Activated effector memory CD4-positive, alpha-beta T cell treated with Interleukin-2 at 50 U/mL for 16 hours (primary cell): ENCODE data around the gene LRP2.
"Not testable (repeated sequence)": the region's sequence is repeated elsewhere in the genome, so short reads cannot be mapped to it uniquely, and the experiment has no call there.

ENCODE experiments used
- DNase-seq: peaks from one replicate; pipeline ENCODE4 v3.0.0-alpha.2; 2020

Gene LRP2

GRCh38 chr2:169362118-169362893 is at the start of gene LRP2:
TSS of gene LRP2 (minus strand) at chr2:169362534. CDS start at chr2:169362399, 135 bp downstream.
- DNase-seq = no peak

- no peak for DNase-seq
Measured at GRCh38 chr2:169406891-169407290, 44.6 kb upstream of the LRP2 start.

- not testable (repeated sequence) for DNase-seq
Measured at GRCh38 chr2:169399491-169399890, 37.2 kb upstream of the LRP2 start.

- no peak for DNase-seq
Measured at GRCh38 chr2:169397697-169398096, 35.4 kb upstream of the LRP2 start.

- DNase-seq = no peak
Measured at GRCh38 chr2:169395821-169396374, 33.6 kb upstream of the LRP2 start.

GRCh38 chr2:169393068-169393590 is 30.8 kb upstream of the LRP2 start:
- no peak for DNase-seq

- DNase-seq = no peak
Measured at GRCh38 chr2:169391236-169391635, 28.9 kb upstream of the LRP2 start.

GRCh38 chr2:169388161-169388560 is 25.8 kb upstream of the LRP2 start:
- DNase-seq = no peak

GRCh38 chr2:169386722-169387121 is 24.4 kb upstream of the LRP2 start:
- no peak for DNase-seq

- DNase-seq = no peak
Measured at GRCh38 chr2:169384816-169385215, 22.5 kb upstream of the LRP2 start.

- no peak for DNase-seq
Measured at GRCh38 chr2:169372561-169372960, 10.2 kb upstream of the LRP2 start.

GRCh38 chr2:169366066-169366465 is 3.7 kb upstream of the LRP2 start:
- DNase-seq = no peak

GRCh38 chr2:169365029-169365480 is 2.7 kb upstream of the LRP2 start:
- no peak for DNase-seq

- peak; percentile 21 for DNase-seq
Measured at GRCh38 chr2:169363560-169364150, 1.3 kb upstream of the LRP2 start.

- DNase-seq = no peak
Measured at GRCh38 chr2:169362894-169363559, 693 bp upstream of the LRP2 start.

GRCh38 chr2:169361706-169362117 is 622 bp downstream of the LRP2 start:
- DNase-seq = no peak

GRCh38 chr2:169360984-169361705 is 1.2 kb downstream of the LRP2 start:
- no peak for DNase-seq

- no peak for DNase-seq
Measured at GRCh38 chr2:169358016-169358415, 4.3 kb downstream of the LRP2 start.

GRCh38 chr2:169354244-169354643 is 8.1 kb downstream of the LRP2 start:
- DNase-seq = no peak

GRCh38 chr2:169351725-169352124 is 10.6 kb downstream of the LRP2 start:
- no peak for DNase-seq

GRCh38 chr2:169349535-169349934 is 12.8 kb downstream of the LRP2 start:
- DNase-seq = no peak

GRCh38 chr2:169348321-169349024 is 13.9 kb downstream of the LRP2 start:
- DNase-seq = no peak
